IMR-90 (cell line): ENCODE results near the gene CDH22.

Source experiments
- MXI1 ChIP-seq: IDR thresholded peaks from 2 replicates; pipeline ENCODE4 v1.6.1; 2012; ENCODE audit warnings: low read depth, mild to moderate bottlenecking, low read length, moderate library complexity, borderline replicate concordance
- POLR2A ChIP-seq: IDR thresholded peaks from 2 replicates; pipeline ENCODE4 v1.6.1; 2012; ENCODE audit warnings: mild to moderate bottlenecking, low read depth, low read length
- RCOR1 ChIP-seq: IDR thresholded peaks from 2 replicates; pipeline ENCODE4 v1.6.1; 2012; ENCODE audit warnings: mild to moderate bottlenecking, low read length, improper control_type of control experiment; ENCODE audit not compliant: insufficient replicate concordance
- RFX5 ChIP-seq: IDR thresholded peaks from 2 replicates; pipeline ENCODE4 v1.8.0; 2012; ENCODE audit warnings: low read depth, mild to moderate bottlenecking, low read length, moderate library complexity
- SMC3 ChIP-seq: fragments of 150-350 bp; IDR thresholded peaks from 2 replicates; pipeline ENCODE4 v1.6.1; 2016; ENCODE audit warnings: low read depth, mild to moderate bottlenecking, antibody characterized with exemption, low read length, moderate library complexity
- TF ChIP-seq, protein P1 (sequence below): conservative IDR thresholded peaks from 2 replicates; pipeline ENCODE4 v1.5.1; 2012; ENCODE audit warnings: mild to moderate bottlenecking, low read depth, low read length, improper control_type of control experiment
- TF ChIP-seq, protein P2 (sequence below): fragments of 150-350 bp; IDR thresholded peaks from 2 replicates; pipeline ENCODE4 v1.6.1; 2017; ENCODE audit warnings: mild to moderate bottlenecking, antibody characterized with exemption, low read length, low read depth

DNA sequence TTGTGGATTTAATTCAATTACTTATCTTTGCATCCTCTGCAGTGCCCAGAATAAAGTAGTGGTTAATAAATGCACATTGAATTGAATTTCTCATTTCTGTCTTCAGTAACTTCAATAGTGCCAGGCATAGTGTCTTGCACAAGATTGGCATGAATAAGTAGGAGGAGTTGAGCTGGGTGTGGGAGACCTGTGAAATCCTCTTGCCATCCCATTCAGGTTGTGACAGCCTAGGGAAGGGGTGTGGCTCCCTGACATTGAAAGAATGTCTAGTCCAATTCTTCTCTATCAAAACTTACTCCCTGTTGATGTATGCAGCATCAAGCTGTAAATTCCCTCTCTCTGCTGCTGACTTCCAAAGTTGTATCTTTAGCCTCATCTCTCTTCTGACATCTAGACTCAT lies 73.2 kb downstream of the CDH22 start:
- no peak for TF ChIP-seq MXI1
- TF ChIP-seq, protein P1, sequence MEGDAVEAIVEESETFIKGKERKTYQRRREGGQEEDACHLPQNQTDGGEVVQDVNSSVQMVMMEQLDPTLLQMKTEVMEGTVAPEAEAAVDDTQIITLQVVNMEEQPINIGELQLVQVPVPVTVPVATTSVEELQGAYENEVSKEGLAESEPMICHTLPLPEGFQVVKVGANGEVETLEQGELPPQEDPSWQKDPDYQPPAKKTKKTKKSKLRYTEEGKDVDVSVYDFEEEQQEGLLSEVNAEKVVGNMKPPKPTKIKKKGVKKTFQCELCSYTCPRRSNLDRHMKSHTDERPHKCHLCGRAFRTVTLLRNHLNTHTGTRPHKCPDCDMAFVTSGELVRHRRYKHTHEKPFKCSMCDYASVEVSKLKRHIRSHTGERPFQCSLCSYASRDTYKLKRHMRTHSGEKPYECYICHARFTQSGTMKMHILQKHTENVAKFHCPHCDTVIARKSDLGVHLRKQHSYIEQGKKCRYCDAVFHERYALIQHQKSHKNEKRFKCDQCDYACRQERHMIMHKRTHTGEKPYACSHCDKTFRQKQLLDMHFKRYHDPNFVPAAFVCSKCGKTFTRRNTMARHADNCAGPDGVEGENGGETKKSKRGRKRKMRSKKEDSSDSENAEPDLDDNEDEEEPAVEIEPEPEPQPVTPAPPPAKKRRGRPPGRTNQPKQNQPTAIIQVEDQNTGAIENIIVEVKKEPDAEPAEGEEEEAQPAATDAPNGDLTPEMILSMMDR: no peak
- TF ChIP-seq SMC3: no peak
- no peak for TF ChIP-seq POLR2A
- TF ChIP-seq RCOR1: no peak
- TF ChIP-seq, protein P2, sequence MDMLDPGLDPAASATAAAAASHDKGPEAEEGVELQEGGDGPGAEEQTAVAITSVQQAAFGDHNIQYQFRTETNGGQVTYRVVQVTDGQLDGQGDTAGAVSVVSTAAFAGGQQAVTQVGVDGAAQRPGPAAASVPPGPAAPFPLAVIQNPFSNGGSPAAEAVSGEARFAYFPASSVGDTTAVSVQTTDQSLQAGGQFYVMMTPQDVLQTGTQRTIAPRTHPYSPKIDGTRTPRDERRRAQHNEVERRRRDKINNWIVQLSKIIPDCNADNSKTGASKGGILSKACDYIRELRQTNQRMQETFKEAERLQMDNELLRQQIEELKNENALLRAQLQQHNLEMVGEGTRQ: no peak
- TF ChIP-seq RFX5: no peak
